Activated B cell treated with CpG ODN at 0.5 μM for 24 hours (primary cell): Measurements from ENCODE around the gene FCHSD2. TPM values are rescaled to one million over a fixed set of nuclear protein-coding genes. Genes with fewer than 3 reads are reported as not detected.
A peak's percentile ranks its signal among the peaks of the same experiment; 100 is the strongest.

Experiments
- ATAC-seq: fragments of 200-7000 bp; cut with Tn5 transposase; one replicate; pipeline ENCODE4 v1.10.0; 2021; ENCODE audit warnings: low read depth, mild to moderate bottlenecking, moderate library complexity
- CTCF ChIA-PET: fragments of 350-600 bp; sonication (Branson Sonifier 250); formaldehyde crosslinking; loops from one replicate; lab custom pipeline; 2021; ENCODE audit warnings: antibody characterized with exemption; lab: Charles Lee
- POLR2A ChIA-PET: fragments of 350-600 bp; sonication (Branson Sonifier 250); formaldehyde crosslinking; loops from one replicate; lab custom pipeline; 2021; ENCODE audit warnings: antibody characterized with exemption; lab: Charles Lee
- DNase-seq: peaks from one replicate; pipeline ENCODE4 v3.0.0; 2022
- H3K27ac Mint-ChIP-seq: one replicate; pipeline ENCODE4 v1.8.0; 2020; ENCODE audit warnings: mixed read lengths
- H3K27me3 Mint-ChIP-seq: one replicate; pipeline ENCODE4 v1.8.0; 2021; ENCODE audit warnings: mixed read lengths
- H3K36me3 Mint-ChIP-seq: one replicate; pipeline ENCODE4 v1.8.0; 2021; ENCODE audit warnings: low read depth, mixed read lengths
- H3K4me1 Mint-ChIP-seq: one replicate; pipeline ENCODE4 v1.8.0; 2021; ENCODE audit warnings: mixed read lengths
- H3K4me3 Mint-ChIP-seq: one replicate; pipeline ENCODE4 v1.8.0; 2020; ENCODE audit warnings: mild to moderate bottlenecking, mixed read lengths
- H3K9me3 Mint-ChIP-seq: one replicate; pipeline ENCODE4 v1.8.0; 2020; ENCODE audit warnings: mixed read lengths
- CTCF ChIP-seq: fragments of 200-600 bp; IDR thresholded peaks from one replicate; pipeline ENCODE4 v1.8.0; 2022; ENCODE audit warnings: antibody characterized with exemption, mild to moderate bottlenecking
- intact Hi-C: fragments of 100-400 bp; cut with micrococcal nuclease; formaldehyde crosslinking; loops from one replicate; pipeline ENCODE4 v1.15.1; 2024
- total RNA-seq: library from RNA; stranded (reverse); gene quantifications from 2 replicates; pipeline ENCODE4 v1.2.3, GENCODE V29; 2022

FCHSD2 gene
- total RNA-seq, 1 donor from 2014 or later = 207 TPM

- Mint-ChIP-seq H3K27ac (peak overlapping the region; percentile 76), H3K4me1 (peaks cover 79% of the 10 kb centered on the region), H3K27me3 (no peaks in the 10 kb centered on the region), H3K9me3 (no peaks in the 10 kb centered on the region), H3K36me3 (peaks cover 81% of the 10 kb centered on the region), H3K4me3 (no peak overlapping the region)
- DNase-seq = no peak
- no peak for TF ChIP-seq CTCF
- intact Hi-C loops = no loop called here
- no peak for ATAC-seq
- CTCF ChIA-PET = no interaction called here
- POLR2A ChIA-PET = no interaction called here
Measured at GRCh38 chr11:73100578-73100977, 41.5 kb downstream of the FCHSD2 start.

- no peaks in the 10 kb centered on the region for H3K27me3 Mint-ChIP-seq
- no peaks in the 10 kb centered on the region for H3K9me3 Mint-ChIP-seq
- POLR2A ChIA-PET = interaction anchor here (1.1 kb wide), 1 partner anchor 17 kb away, joined by 3 read pairs; no protein-coding TSS in a partner anchor
- peak; percentile 18 for ATAC-seq
- H3K27ac Mint-ChIP-seq = peak overlapping the region; percentile 32
- CTCF ChIA-PET = no interaction called here
- H3K36me3 Mint-ChIP-seq = peaks cover 78% of the 10 kb centered on the region
- TF ChIP-seq CTCF = no peak
- H3K4me3 Mint-ChIP-seq = no peak overlapping the region
- peaks cover 79% of the 10 kb centered on the region for H3K4me1 Mint-ChIP-seq
- DNase-seq = no peak
- intact Hi-C loops = no loop called here
Measured at GRCh38 chr11:73099512-73100266, 42.4 kb downstream of the FCHSD2 start.

GRCh38 chr11:73095613-73096012 is 46.5 kb downstream of the FCHSD2 start:
- H3K27ac Mint-ChIP-seq = peak overlapping the region; percentile 85
- ChIA-PET CTCF (interaction anchor here (0.7 kb wide), 1 partner anchor 82 kb away, joined by 3 read pairs; no protein-coding TSS in a partner anchor), POLR2A (no interaction called here)
- intact Hi-C loops = no loop called here
- no peaks in the 10 kb centered on the region for H3K9me3 Mint-ChIP-seq
- H3K36me3 Mint-ChIP-seq = peaks cover 68% of the 10 kb centered on the region
- peaks cover 67% of the 10 kb centered on the region for H3K4me1 Mint-ChIP-seq
- TF ChIP-seq CTCF = no peak
- ATAC-seq (no peak), DNase-seq (no peak)
- H3K4me3 Mint-ChIP-seq = peak overlapping the region; percentile 49
- H3K27me3 Mint-ChIP-seq = no peaks in the 10 kb centered on the region

- CTCF ChIA-PET = no interaction called here
- H3K4me3 Mint-ChIP-seq = no peak overlapping the region
- peaks cover 66% of the 10 kb centered on the region for H3K4me1 Mint-ChIP-seq
- no peaks in the 10 kb centered on the region for H3K9me3 Mint-ChIP-seq
- POLR2A ChIA-PET = interaction anchor here (0.6 kb wide), 1 partner anchor 37 kb away, joined by 5 read pairs; no protein-coding TSS in a partner anchor
- no peaks in the 10 kb centered on the region for H3K27me3 Mint-ChIP-seq
- intact Hi-C loops = no loop called here
- ATAC-seq (no peak), DNase-seq (no peak)
- peaks cover 47% of the 10 kb centered on the region for H3K36me3 Mint-ChIP-seq
- no peak for TF ChIP-seq CTCF
- peak overlapping the region; percentile 64 for H3K27ac Mint-ChIP-seq
Measured at GRCh38 chr11:73091521-73092305, 50.4 kb downstream of the FCHSD2 start.

GRCh38 chr11:73087730-73088129 is 54.4 kb downstream of the FCHSD2 start:
- H3K36me3 Mint-ChIP-seq = peaks cover 56% of the 10 kb centered on the region
- CTCF ChIA-PET = interaction anchor here (1.0 kb wide), 1 partner anchor 90 kb away, joined by 3 read pairs; no protein-coding TSS in a partner anchor
- peak; percentile 74 for ATAC-seq
- DNase-seq = no peak
- H3K4me1 Mint-ChIP-seq = peaks cover 62% of the 10 kb centered on the region
- intact Hi-C loops = loop anchor here (2.0 to 5.0 kb wide), 3 partner anchors 15 to 90 kb away; no protein-coding TSS in a partner anchor
- H3K4me3 Mint-ChIP-seq = peak overlapping the region; percentile 36
- H3K9me3 Mint-ChIP-seq = no peaks in the 10 kb centered on the region
- H3K27me3 Mint-ChIP-seq = no peaks in the 10 kb centered on the region
- POLR2A ChIA-PET = interaction anchor here (0.7 to 1.6 kb wide), 4 partner anchors 17 to 55 kb away, joined by 3 to 5 read pairs (median 4); partner anchors contain the start of gene FCHSD2
- H3K27ac Mint-ChIP-seq = peak overlapping the region; percentile 72
- TF ChIP-seq CTCF = no peak
